Hepatic stellate cell (primary cell): ENCODE data around the gene NOSIP.

ENCODE experiments used
- DNase-seq: peaks from one replicate; pipeline ENCODE4 v3.0.0; 2011; ENCODE audit warnings: low spot score

The NOSIP gene

DNA sequence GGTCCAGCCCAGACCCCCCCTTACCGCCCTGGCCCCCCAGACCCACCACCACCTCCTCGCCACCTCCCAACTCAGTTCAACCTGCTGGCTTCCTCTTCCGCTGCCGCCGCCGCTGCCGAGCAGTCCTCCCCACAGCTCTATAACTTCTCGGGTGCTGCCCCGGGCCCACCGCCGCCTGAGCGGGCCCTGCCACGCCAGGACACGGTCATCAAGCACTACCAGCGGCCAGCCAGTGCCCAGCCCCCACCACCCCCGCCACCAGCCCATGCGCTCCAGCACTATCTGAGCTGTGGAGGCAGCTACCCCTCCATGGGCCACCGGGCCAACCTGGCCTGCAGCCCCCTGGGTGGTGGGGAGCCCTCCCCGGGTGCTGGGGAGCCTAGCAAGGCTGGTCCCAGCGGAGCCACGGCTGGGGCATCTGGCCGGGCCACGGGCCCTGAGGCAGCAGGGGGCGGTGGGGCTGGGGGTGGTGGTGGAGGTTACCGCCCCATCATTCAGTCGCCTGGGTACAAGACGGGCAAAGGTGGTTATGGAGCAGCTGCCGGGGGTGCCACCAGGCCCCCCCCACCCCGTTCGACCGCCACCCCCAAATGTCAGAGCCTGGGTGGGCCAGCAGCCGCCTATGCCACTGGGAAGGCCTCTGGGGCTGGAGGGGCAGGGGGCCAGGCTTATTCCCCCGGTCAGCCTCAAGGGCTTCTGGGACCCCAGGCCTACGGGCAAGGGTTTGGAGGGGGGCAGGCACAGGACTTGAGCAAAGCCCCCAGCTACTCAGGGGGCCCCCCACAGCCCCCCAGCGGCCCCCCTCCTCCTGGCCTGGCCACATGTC lies 14.8 kb upstream of the NOSIP start:
- DNase-seq = no peak

DNA sequence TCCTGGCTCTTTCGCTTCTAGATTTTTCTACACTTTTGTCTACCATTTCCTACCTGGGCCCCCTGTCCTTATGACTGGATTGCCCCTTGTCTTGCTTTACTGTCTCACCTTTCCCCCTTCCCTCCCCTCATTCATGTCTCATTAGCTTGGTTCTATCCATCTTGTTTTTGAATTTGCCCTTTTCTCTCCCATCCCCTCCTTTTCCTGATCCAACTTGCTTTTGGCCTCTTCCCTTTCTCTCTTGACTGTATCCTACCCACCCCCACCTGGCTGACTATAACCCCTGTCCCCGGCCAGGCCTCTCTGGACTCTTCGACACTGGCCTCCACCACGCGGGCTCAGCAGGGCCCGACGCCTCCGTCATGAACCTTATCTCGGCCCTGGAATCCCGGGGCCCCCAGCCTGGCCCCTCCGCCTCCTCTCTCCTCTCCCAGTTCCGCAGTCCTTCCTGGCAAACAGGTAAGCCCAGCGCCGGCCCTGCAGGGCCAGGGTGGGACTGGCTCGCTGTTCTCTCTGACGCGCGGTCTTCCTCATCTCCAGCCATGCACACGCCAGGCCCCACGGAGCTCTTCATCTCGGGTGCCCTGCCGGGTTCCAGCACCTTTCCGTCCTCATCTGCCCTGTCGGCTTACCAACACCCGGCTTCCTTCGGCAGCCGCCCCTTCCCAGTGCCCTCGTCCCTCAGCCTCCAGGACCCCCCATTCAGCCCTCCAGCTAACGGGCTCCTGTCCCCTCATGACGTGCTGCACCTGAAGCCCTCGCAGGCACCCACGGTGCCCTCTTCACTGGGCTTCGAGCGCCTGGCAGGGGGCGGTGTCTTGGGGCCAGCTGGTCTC lies 14.0 kb upstream of the NOSIP start:
- DNase-seq = no peak

DNA sequence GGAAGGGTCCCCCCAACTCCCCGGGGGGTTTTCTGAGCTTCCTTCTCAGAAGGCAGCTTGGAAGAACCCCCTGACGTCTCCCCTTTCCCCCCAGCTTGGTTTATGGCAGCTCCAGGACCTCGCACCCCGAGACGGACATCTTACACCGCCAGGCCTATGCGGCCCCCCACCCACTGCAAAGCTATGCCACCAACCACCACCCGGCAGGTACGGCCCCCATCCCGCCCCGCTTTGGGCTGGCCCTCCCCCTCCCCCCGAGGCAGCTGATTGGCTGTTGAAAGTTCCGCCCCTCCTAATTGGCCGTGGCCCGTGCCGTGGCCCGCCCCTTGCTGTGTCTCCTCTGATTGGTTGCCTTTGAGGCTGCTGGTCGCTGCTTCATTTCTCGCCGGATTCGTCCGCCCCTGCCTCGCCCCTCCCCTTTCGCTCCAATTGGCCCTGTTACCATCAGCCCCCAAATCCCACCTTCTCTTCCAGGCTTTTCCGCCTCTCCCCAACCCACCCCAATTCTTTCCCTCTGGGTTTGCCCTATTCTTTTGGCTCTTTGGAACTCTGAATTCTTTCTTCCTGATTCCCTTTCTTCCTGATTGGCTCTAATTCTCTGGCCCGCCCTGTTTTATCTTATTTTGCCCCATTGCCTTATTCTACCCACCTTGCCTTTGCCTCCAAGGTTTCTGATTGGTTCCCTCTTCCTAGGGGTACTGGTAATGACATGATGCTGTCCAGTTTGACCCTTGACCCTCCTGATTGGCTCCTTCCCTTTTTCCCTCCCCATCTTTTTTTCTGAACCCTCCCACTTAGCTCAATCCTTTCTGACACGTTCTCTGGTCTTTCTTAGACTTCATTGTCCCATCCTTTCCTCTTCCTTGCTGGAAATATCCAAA lies 13.1 kb upstream of the NOSIP start:
- peak; percentile 100 for DNase-seq

DNA sequence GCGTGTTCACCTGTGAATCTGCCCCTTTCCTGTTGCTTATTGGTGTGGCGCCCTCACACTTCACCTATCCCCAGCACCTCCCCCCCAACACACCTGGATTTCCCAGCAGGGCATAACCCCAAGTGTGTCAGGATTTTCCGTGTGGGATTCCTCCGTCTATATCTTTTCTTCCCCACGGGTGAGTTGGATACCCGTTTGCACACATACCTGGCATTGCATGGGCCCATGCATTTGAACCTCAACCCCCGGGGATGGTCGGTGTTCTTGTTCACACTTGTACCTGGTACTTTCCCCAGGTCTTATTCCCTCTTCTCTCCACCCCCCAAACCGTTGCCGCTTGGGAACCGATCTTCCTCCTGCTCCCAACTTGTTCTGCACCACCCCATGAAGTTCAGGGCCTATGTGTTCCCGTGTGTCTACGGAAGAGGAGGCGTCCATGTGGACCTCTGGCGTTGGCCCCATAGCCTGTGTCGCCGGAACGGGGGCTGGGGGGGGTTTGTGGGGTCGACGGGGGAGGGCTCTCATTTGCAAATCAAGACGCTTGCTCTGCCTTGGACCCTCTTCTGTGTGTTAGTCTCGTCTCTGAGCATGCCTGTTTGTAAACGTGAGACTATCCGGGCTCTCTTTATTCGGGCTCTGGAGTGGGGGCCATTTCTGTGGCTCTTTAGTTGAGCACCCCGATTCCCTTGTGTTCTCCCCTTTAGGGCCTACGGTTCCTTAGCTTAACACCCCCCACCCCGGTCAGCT lies 12.3 kb upstream of the NOSIP start:
- peak; percentile 45 for DNase-seq

DNA sequence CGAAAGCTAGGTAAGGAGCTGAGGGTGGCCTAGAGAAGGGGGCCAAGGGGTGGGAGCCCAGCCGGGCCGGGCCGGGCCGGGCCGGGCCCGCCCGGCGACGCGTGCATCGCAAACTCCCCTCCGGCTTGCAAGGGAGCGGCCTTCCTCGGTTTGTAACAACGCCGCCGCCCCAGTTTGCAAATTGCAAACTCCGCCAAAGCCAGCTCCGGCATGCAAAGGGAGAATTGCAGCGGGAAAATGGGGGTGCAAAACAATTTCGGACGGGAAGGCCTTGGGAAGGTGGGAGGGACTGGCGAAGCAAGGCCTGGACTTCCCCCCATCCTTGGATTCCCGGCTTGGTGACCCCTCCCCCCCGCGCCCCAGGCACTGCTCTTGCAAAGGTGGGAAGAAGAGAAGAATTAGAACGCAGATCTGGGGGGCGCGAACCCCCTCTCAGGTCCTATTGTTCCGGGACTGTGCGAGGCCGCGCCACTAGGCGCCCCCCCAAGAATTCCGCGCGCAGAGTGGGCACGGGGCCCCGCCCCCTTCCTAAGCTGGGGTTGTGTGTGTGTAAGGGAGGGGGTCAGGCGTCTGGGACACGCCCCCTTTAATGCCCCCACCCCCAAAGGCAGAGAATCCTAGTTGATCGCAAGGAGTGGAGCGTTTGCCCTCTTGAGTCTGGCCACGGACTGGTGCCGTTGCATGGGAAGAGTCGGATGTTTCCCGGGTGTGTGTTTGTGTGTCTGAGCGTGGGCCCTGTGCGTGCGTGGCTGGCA lies 11.6 kb upstream of the NOSIP start:
- DNase-seq = peak; percentile 61

DNA sequence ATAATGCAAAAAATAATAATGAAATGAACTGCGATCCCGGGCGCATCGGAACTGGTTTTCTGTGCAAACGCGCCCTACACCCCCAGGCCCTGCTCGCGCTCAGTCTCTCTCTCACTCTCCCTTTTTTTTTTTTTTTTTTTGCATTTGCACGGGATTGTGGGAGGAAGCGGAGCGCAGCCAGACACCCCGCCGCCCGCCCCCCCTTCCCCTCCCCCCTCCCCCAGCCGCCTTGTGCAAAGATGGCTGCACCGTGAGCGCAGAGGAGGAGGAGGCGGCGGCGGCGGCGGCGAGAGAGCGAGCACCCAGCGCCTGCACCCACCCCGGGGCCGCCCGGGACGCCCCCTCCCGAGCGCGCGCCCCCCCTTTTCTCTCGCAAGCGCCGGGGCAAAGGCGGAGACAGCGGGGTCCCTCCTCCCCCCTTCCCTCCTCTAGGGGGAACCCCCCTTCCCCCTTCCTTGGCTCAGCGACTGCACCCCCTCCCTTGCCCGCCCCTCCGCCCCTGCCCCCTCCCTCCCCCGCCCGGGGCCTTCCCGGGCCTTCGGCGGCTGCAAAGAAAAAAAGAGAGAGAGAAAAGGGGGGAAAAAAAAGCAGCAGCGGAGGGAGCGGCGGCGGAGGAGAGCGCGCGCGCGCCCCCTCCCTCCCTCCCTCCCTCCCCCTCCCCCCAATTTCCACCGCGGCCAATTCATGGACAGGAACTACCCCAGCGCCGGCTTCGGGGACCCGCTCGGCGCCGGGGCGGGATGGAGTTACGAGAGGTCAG lies 10.8 kb upstream of the NOSIP start, which contains the start of gene PRR12:
Gene PRR12 (plus strand): TSS at position 212 of the 760 bp plus-strand sequence. CDS start 473 bp downstream, at position 685.
- DNase-seq = peak; percentile 92

DNA sequence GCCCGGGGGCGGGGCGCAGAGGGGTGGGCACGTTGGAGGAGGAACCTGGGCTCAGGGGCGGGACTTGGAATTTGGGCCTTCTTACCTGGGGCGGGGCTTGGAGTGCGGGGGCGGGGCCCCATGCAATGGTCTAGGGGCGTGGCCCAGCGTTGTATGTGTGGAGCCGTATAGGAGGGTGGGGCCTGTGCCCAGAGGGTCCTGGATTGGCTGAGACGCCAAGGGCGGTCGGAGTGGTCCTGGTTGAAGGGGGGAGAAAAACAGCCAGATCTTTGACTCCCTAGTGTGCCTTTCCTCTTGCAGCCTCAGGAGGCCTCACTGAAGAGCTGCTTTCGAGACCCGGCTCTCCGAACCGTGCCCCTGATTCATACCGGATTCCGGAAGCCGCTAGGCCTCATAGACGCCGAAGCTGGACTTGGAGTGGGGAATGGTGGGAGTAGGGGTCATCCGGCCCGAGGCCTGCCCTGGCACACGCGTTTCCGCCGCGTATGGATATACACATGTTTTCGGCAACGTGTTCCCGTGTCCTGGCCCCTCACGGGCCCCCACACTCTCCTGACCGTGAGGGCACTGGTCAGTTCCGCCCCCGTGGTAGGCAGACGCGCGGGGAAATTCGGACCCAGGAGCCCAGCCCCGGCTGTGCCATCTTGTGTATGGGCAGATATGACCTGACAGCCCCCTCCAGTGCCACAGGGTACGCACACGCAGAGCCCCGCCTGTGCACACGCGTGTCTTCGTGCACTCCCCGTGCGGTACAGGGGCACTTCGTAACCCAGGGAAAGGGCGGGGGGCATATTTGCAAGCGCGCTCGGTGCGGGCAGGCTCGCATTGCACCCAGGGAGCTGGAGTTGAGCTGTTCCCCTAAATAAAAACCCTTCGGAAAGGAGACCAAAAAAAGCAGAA lies 10.0 kb upstream of the NOSIP start:
- DNase-seq = peak; percentile 96

DNA sequence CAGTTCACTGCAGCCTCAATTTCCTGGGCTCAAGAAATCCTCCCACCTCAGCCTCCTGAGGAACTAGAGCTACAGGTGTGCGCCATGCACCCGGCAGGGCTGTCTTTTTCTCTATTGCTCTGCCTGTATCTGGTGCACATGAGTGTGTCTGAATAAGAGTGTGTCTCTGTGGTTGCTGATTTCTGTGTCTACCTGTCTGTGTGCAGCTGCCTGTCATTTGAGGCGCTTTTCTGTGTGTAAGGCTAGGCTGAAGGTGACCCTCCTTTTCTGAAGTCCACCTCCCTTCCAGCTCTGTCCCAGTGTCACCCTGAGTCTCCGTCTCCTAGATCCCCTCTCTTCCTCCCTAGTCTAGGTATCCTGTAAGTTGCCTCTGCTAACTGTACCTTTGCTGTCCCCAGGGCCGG lies 9.1 kb upstream of the NOSIP start:
- DNase-seq = no peak

DNA sequence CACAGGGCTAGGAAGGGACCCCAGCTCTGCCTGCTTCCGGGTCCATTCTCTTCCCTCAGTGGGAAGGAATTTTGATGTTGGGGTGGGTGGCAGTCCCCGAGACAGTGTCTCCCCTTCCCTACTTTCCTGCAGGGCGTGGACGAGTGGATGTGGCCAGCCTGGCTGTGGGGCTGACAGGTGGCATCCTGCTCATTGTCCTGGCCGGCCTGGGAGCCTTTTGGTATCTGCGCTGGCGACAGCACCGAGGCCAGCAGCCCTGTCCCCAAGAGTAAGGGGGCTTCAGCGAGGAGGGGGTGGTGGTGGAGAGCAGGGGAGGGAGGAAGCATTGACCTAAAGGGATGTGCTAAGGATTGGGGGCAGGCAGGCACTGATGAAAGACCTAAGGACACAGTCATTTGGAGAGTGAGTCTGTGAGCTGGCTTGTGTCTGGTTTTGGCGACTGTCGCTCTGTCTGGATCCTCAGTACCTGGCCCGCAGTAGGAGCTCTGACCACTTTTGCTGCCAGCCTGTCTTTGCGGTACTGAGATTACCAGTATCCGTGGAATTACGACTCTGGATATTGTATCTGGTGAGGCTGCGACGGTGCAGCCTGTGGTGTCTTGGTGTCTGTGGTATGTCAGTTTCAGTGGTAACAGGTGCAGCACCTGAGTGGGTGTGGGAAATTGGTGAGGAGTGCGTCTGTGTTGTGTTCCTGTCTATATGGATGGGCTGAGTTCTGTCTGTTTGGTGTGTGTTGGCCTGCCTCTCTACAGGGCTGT lies 8.2 kb upstream of the NOSIP start:
- no peak for DNase-seq

DNA sequence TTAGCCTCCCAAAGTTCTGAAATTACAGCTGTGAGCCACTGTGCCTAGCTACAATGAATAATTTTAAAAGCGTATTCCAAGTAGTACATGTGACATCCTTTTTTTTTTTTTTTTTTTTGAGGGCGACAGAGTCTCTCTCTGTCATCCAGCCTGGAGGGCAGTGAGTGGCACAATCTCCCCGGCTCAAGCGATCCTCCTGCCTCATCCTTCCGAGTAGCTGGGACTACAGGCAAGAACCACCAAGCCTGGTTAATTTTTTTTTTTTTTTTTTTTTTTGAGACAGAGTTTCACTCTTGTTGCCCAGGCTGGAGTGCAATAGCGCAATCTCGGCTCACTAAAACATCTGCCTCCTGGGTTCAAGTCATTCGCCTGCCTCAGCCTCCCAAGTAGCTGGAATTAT lies 6.9 kb upstream of the NOSIP start:
- no peak for DNase-seq

DNA sequence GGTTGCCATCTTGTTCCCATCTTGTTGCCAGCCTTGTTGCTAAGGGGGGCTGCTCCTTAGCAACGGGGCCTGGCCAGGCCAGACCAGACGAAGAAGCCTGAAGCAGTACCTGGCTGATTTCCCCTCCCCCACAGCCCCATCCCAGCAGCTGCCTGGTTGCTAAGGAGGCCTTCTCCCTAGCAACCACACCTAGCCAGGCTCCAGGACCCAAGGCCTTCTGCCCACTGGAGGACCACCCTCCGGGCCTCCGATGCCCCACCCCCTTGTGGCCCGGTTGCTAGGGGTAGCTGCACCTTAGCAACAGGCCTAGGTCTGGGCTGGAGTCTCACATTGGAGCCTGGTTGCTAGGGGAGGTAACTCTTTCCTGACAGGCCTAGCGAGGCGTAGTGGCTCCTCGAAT lies 4.7 kb upstream of the NOSIP start:
- no peak for DNase-seq

DNA sequence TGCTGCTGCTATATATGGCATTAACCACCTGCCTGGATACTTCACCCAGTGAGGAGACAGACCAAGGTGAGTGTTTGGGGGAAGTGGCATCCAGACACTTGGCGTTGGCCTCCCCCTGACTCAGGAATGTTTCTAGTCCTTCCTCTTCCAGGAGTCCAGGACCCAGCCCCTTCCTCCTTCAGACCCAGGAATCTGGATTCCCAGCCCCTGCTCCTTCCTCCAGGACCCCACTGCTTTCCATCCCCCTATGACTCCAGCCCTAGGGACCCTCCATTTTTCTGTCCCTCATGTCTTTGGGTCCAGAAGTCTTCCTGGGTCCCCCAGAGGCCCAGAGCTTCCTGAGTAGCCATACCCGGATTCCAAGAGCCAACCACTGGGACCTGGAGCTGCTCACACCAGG lies 2.9 kb upstream of the NOSIP start:
- no peak for DNase-seq

DNA sequence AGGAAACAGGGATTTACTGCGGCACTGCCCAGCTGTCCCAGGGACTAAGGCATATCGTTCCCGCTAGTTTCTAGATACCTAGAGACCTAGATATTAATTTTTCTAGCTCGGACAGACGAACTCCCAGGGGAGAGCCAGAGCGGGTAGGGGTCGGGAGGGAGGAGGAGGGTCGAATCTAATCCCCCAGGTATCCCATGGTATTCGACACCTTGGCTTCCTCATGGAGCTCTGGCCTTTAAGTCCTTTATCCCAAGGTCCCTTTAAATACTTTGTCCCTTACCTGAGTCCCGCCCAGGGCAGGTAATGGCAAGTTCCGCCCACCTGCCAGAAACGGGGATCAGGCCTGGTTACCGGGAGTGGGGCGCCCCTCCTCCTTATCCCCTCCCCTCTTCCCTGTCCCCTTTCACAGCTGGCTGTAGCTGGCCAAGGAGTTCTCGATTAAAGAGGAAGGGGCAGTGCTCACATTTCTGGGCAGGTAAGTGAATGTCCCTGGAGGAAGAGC lies 702 bp upstream of the NOSIP start, which contains the start of gene PRRG2:
Gene PRRG2 (plus strand): TSS at position 310 of the 502 bp plus-strand sequence. CDS start 1,904 bp downstream, outside the sequence.
- no peak for DNase-seq

DNA sequence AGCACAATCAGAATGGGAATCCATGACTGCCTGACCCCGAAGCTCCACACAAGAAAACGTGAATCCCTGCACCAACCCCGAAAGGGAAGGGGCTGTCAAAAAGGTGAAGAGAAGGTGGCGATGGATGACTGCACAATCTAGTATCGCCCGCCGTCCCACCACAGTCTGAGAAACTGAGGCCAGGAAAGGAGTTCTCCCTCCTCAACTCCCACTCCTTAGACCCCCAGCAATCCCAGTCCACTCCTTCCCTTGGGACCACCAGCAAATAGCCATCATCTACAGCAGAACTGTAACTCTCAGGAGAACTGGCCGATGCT lies 451 bp downstream of the NOSIP start:
- no peak for DNase-seq

DNA sequence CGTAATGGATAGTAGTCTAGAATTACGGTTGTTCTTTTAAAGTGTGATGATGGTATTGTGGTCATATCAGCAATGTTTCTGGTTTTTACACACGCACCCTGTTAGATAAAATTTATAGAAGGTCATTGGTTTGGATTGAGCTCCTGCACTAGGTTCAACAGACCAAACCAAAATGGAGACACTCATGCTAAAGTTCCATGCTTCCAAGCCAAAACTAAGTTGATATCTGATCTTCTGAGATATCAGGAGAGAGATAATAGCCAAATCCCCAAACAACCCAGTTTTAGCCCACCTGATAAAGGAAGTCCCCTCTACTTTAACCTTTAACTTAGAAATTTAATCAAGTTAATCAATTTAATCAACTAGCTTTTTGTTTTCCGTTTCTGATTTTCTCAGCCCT lies 1.2 kb downstream of the NOSIP start:
- no peak for DNase-seq

DNA sequence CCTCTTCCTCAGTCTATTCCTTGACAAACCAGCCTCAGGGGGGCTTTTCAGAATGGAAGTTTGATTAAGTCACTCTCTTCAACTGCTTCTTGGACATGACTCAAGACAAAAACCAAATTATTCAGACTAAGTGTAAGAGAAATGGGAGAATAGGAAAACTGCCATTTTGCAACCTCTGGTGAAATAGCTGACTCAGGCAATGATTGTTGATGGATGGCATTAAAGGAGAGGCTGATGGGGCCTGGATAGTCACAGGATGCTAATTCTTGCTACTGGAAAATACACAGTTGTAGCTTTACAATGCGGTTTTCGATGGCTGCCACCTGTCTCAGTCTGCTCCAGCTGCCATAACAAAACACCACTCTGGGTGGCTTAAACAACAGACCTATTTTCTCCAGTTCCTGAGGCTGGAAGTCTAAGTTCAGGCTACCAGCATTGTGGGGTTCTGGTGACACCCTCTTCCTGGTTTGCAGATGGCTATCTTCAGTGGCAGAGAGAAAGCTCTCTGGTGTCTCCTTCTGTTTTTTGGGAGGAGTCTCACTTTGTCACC lies 6.1 kb downstream of the NOSIP start:
- no peak for DNase-seq

DNA sequence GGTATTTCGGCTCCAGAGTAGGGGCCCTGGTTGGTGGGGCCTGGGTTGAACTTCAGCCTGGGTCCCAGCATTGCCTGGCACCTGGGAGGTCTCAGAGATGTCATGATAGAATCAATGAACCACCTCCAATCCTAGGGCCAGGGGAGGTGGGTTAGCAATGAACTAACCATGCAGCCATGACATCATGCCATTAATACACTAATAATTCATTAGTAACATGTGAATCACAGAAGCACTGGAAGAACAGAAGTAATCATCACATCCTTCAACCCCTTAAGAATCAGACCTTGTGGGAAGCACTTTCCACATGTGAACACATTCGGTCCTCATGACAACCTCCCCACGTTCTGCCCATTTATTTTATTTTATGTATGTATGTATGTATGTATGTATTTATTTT lies 6.9 kb downstream of the NOSIP start:
- no peak for DNase-seq

DNA sequence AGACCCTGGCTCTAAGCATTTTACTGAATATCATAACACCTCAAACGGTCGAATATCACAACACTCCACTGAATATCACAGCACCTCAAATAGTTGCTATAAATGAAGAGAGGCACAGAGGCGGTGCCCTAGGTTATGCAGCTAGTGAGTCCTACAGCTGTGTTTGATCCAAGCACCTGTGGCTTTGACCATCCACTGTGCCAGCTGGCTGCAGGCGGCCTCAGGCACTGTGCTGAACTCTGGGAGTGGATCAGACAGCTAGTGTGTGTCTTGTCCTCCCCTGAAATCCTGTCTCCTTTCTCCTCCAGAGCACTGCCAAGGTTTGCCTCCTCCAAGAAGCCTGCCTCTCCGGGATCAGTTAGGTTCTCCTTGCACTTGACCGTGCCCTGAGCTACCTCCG lies 7.3 kb downstream of the NOSIP start:
- DNase-seq = no peak
